Forelimb muscle (tissue), 1 donor: ENCODE results near the gene SLC25A12. TPM values are rescaled to one million over a fixed set of nuclear protein-coding genes. Genes with fewer than 3 reads are reported as not detected.

ENCODE experiments used
- DNase-seq: peaks from one replicate; pipeline ENCODE4 v3.0.0-alpha.2; 2013; ENCODE audit warnings: low read depth
- polyA plus RNA-seq: library from polyadenylated mRNA; unstranded; fragments of 120-200 nt; gene quantifications from one replicate; pipeline ENCODE4 v1.2.1, GENCODE V29; 2013; ENCODE audit not compliant: insufficient read length

Gene SLC25A12
- polyA plus RNA-seq, 1 donor: 27.7 TPM

GRCh38 chr2:171889808-171890207 lies 4.2 kb downstream of the SLC25A12 start:
- no peak for DNase-seq

GRCh38 chr2:171889333-171889732 lies 4.7 kb downstream of the SLC25A12 start:
- no peak for DNase-seq

DNA sequence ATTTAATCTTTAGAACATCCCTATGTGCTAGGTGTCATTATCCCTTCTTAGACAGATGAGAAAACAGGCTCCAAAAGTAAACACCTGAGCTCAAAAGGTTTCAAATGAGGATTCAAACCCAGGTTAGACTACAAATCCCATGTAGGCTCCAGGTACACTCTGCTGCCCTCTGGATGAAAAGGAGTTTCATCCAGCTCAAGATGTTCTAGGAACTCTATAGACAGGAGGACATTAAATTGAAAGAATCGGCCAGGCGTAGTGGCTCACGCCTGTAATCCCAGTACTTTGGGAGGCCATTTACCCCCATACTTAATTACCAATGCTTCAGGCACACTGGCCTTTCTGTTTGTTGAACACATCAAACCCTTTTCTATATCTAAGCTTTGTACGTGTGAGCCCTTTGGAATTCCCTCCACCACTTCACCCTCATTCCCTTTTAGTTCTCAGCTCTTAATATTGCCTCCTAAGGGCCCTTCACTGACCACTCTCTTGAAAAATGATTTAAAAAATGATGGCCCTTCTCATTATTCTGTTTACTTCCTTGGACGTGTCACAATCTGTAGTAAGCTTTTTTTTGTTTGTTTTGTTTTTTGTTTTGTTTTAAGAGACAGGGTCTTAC lies 10.7 kb downstream of the SLC25A12 start:
- DNase-seq: no peak

DNA sequence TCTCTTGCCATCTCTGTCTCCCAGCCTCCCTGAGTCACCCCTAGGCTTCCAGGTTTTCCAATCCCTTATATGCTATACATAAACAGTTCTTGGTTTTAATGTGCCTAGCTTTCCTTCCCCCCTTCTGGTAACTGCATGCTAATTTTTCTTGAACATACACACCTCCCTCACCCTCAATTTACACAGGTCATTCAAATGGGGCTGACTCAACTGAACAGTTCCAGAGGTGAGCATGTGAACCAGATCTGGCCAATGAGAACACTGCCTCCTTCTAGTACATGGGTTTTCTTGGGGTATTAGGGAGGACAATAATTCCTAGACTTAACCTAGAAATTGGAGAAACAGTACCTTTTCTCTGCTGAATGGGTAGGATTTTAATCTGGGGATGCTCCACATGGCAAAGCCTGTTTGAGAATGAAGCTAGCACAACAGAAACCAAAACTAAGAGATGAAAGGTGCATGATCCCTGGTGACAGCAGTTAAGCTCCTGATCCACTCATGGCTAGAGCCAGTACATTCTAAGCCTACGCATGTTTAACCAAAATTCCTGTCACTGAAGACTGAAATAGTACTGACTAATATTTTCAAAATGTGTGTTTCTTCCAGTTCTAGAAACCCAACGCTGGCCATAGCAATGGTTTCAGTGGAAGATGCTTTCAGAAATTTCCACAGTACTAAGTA lies 11.8 kb downstream of the SLC25A12 start:
- no peak for DNase-seq

DNA sequence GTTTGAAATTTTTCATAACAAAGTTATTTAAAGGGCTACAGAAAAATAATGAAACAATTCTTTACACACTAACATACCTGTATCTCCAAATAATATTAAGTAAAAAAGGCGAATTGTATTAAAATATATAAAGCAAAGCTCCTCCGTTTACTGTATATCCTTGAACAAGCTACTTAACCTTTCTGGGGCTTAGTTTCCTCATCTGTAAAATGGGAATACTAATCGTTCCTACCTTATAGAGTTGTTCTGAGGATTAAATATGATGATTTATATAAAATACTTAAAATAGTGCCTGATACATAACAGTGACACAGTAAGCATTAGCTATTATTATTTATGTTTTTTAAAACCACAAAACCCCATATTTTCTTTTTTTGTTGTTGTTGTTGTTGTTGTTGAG lies 13.3 kb downstream of the SLC25A12 start:
- DNase-seq: no peak

DNA sequence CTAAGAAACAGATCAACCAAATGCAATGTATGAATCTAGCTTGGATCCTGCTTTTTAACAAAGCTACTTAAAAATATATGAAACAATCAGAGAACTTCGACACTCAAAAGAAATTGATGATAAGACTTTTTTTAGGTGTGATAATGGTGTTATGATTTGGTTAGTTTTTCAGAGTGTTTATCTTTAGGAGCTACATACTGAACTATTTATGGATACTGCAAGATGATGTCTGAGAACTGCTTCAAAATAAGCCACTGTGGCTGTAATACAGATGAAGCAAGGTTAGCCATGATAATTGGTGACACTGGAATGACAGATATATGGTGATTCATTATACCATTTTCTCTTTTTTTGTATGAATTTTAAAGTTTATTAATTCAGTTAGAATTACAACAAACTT lies 14.2 kb downstream of the SLC25A12 start:
- no peak for DNase-seq

DNA sequence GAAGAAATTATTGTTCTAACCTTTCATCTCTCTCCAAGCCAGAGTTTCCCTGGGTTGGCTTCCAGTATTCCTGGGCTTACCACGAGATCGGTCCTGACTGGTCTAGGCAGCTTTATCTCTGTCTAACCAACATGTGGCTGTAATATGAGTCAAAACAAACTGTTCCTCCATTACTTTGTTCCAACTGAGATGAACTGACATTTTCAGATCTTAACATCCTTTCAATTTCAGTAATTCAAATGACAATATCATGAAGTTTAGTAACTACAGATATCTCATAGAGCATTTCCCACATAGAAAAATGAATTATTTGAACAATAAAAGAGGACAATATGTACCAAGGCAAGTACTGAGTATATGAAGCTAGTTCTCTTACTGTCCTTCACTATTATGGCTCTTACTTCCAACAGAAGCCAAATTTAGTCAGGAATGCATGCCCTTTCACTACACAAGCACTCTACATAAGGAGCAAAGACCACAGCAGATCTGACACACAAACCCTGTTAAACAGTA lies 15.5 kb downstream of the SLC25A12 start:
- no peak for DNase-seq

GRCh38 chr2:171874963-171875362 lies 19.1 kb downstream of the SLC25A12 start:
- no peak for DNase-seq

DNA sequence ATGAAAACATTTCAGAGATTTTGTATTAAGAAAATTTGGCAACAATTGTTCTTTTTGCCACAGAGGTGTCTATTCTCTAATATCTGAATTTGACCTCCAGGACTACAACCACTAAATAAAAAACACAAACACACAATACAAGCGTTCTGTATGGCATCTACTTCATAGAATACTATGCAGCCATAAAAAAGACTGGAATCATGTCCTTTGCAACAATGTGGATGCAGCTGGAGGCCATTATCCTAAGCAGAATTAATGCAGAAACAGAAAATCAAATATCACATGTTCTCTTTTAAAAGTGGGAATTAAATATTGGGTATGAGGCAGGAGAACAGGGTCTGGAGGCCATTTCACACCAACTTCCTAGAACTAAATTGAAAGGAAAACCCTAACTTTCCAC lies 19.5 kb downstream of the SLC25A12 start:
- DNase-seq: no peak

DNA sequence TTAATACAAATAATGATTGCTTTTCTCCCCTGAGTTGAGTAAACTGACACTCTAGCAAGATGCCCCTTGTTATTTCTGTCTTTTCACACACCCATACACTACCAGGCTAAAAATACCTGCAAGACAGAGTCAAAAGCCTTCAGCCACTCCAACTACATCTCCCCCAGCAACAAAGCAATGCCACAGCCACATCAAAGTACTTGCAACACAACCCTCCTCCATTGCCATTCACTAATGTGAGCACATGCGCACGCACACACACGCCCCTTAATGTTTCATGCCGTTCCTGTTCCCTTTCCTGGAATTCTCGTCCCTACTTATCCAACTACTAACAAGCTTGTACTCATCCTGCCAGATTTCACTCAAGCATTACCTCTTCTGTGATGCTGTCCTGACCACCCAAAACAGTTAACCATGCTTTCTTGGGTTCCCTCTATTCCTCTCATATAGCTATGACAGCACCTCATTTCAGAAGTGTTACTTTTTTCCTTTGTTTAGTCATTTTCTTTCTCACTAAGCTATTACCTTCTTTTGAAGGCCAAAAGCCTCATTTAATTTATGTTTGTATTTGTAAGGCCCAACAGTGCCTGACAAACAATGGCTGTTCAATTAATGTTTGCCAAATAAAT lies 29.6 kb downstream of the SLC25A12 start:
- no peak for DNase-seq

DNA sequence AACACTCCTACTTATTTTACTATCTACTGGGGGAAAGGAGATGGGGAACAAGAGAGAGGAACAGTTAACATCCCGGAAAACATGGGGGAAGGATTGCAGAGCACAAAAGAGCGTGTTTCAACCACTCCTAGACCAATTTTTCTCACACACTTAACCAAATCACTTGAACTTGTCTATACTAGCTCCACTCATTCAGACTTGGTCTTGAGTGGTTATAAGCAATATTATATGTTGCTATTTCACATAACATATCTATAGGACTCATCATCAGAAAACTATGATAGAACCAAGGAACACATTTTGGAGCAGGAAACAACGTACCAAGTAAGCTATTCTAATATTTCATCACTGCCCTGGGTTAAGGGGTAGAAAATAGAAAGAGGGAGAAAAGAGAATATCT lies 31.5 kb downstream of the SLC25A12 start:
- DNase-seq: no peak

- no peak for DNase-seq
Observed at GRCh38 chr2:171858397-171858958, 35.6 kb downstream of the SLC25A12 start.

GRCh38 chr2:171855401-171855800 lies 38.6 kb downstream of the SLC25A12 start:
- DNase-seq: no peak

- peak; percentile 14 for DNase-seq
Observed at GRCh38 chr2:171852366-171852888, 41.6 kb downstream of the SLC25A12 start.

DNA sequence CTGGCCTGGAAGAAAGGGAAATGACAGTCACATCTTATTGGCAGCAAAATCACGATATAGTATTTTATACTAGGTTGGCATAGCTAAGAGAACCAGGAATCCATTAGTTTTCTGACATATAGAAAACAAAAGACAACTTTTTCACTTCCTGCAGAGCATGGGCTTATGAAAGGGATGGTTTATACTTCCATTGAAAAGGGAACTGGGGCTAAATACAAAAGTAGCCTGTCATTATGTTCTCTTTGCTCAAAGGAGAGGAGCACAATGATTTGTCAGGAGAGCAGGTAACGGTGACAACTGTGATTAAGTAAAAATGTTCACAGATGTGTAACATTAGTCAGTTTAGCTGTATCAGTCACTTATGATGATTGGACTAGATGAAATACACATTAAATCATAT lies 46.4 kb downstream of the SLC25A12 start:
- DNase-seq: no peak

- no peak for DNase-seq
Observed at GRCh38 chr2:171846894-171847293, 47.1 kb downstream of the SLC25A12 start.

- DNase-seq: no peak
Observed at GRCh38 chr2:171841996-171842395, 52.0 kb downstream of the SLC25A12 start.

DNA sequence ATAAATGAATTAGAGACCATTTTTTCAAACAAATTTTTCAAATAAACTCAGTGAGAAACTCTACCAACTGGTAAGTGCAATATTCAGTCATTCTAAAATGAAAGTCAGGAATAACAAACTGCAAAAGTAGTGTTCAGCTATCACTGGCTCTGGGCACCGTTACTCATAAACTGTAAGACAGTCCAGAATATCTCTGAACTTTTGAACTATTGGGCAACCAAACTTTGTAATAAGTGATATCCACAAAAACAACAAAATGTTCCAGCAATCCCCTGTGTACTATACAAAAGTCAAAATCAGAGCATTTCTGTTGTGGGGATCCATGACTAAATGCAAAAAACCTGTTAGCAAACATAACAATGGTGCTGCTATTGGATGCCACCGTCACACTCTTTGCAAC lies 56.3 kb downstream of the SLC25A12 start:
- DNase-seq: no peak

DNA sequence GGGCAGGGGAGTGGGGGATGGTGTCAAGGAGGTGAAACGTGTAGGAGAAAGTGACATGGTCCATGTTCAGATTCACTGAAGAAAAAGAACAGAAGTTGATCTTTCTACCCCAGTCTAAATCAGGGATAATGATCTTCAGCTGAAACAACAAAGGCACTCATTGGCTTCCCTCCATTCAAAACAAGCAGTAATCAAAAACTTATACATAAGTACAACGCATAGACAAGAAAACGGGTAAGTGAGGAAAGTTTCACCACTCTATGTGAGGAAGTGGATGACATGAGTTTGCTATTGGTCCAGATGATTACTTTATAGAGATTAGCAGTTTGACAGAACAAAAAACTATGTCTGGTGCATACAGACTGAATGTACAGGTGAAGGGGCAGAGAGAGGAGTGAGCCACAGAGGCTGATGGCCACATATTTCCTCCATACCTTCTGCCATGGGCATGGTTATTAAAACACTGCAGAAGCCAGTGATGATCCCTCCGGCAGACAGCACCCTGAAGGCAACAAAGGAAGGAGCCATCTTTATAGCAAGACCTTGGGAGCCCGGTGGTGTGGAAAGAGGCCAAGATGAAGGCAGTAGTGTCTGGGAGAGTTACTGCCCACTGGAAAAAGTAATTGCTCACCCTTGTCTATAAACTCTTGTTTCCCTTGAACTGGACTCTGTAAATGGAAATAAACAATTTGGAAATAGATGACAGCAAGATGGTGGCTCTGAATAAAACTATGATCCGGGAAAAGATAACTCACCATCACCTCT lies 57.7 kb downstream of the SLC25A12 start:
- DNase-seq: no peak

DNA sequence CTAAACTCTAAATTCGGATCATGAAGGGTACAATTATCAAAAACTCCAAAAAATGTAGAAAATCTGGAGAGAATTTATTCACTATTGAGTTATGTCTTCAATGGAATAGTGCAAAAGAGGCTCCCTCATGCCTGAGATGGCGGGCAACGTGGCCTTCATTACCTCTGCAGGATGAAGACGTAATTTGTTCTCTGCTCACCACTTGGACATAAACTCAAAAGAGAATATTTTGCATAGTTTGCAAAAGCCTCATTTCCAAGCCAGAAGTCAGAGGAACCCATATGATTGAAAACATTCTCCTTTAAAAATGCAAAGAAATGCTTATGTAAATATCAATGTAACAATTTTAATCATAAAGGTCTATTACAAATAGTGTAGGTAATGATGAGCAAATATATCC lies 58.7 kb downstream of the SLC25A12 start:
- DNase-seq: no peak

GRCh38 chr2:171834286-171834685 lies 59.8 kb downstream of the SLC25A12 start:
- no peak for DNase-seq

- DNase-seq: no peak
Observed at GRCh38 chr2:171832489-171832888, 61.6 kb downstream of the SLC25A12 start.
